ENCODE data around the gene KRTAP9-1. TPM values are rescaled to one million over a fixed set of nuclear protein-coding genes. Genes with fewer than 3 reads are reported as not detected.

KRTAP9-1 gene
- total and polyA plus RNA-seq, 10 donors: not detected

GRCh38 chr17:41163828-41164227 lies 25.9 kb upstream of the KRTAP9-1 start:
- 79 to 87% (median 86%) methylated on average over 7 of the region's 7 CpGs for WGBS, 5 donors
- TF ChIP-seq POLR2AphosphoS5 (IDR thresholded peaks at IDR 0.05) (no peak), CTCF (IDR thresholded peaks at IDR 0.05 in 8 of 11, conservative IDR thresholded peaks at IDR 0.05 in 3 of 11) (no peak), POLR2A (IDR thresholded peaks at IDR 0.05) (no peak)
- H3K4me3 ChIP-seq: no peak overlapping the region
- H3K27ac ChIP-seq: no peak overlapping the region
- no peaks in the 10 kb centered on the region for H3K9me3 ChIP-seq
- DNase-seq: no peak
- H3K36me3 ChIP-seq: no peaks in the 10 kb centered on the region
- no peaks in the 10 kb centered on the region for H3K4me1 ChIP-seq
- intact Hi-C loops (cut with DNase I; ENCODE audit: low total_unique reads): no loop called here
- peaks cover 0 to 7% (median 0%) of the 10 kb centered on the region in 7 donors for H3K27me3 ChIP-seq (replicated peaks in 1 of 7)

GRCh38 chr17:41167561-41167960 lies 22.1 kb upstream of the KRTAP9-1 start:
- no peak for DNase-seq
- no peak for TF ChIP-seq CTCF (IDR thresholded peaks at IDR 0.05 in 8 of 11, conservative IDR thresholded peaks at IDR 0.05 in 3 of 11)
- no peak for TF ChIP-seq POLR2A (IDR thresholded peaks at IDR 0.05)
- no peak for TF ChIP-seq POLR2AphosphoS5 (IDR thresholded peaks at IDR 0.05)
- H3K27ac ChIP-seq: no peak overlapping the region
- no peaks in the 10 kb centered on the region for H3K36me3 ChIP-seq
- no peak overlapping the region for H3K4me3 ChIP-seq
- intact Hi-C loops (cut with DNase I; ENCODE audit: low total_unique reads): no loop called here
- no peaks in the 10 kb centered on the region for H3K27me3 ChIP-seq (replicated peaks in 1 of 7)
- no peaks in the 10 kb centered on the region for H3K4me1 ChIP-seq
- WGBS, 5 donors: 85 to 96% (median 92%) methylated on average over 6 to 7 of the region's 7 CpGs
- H3K9me3 ChIP-seq: no peaks in the 10 kb centered on the region

- H3K27ac ChIP-seq: no peak within 1 kb of the TSS
- H3K4me3 ChIP-seq: no peak within 1 kb of the TSS
- H3K27me3 ChIP-seq (replicated peaks in 1 of 7): no peaks in the 10 kb centered on the region
- no peak for TF ChIP-seq POLR2AphosphoS5 (IDR thresholded peaks at IDR 0.05)
- TF ChIP-seq POLR2A (IDR thresholded peaks at IDR 0.05): no peak
- TF ChIP-seq CTCF (IDR thresholded peaks at IDR 0.05 in 8 of 11, conservative IDR thresholded peaks at IDR 0.05 in 3 of 11): no peak
- no peaks in the 10 kb centered on the region for H3K36me3 ChIP-seq
- no peaks in the 10 kb centered on the region for H3K9me3 ChIP-seq
- intact Hi-C loops (cut with DNase I; ENCODE audit: low total_unique reads): no loop called here
- 52 to 88% (median 61%) methylated on average over 1 of the region's 1 CpG for WGBS, 5 donors
- H3K4me1 ChIP-seq: no peaks in the 10 kb centered on the region
- no peak for DNase-seq
These were observed 21.6 kb upstream of the KRTAP9-1 start, which contains the start of gene KRTAP4-3 for GRCh38 chr17:41168121-41168520. KRTAP4-3 (minus strand) TSS chr17:41168221; CDS start chr17:41168172, 49 bp downstream.

GRCh38 chr17:41171886-41172285 lies 17.8 kb upstream of the KRTAP9-1 start:
- Histone ChIP-seq H3K9me3 (no peaks in the 10 kb centered on the region), H3K27me3 (replicated peaks in 1 of 7) (no peaks in the 10 kb centered on the region), H3K4me1 (peaks cover 3 to 16% (median 11%) of the 10 kb centered on the region in 6 donors), H3K36me3 (no peaks in the 10 kb centered on the region), H3K27ac (no peak overlapping the region), H3K4me3 (no peak overlapping the region)
- WGBS, 5 donors: 68 to 89% (median 79%) methylated on average over 2 of the region's 2 CpGs
- no peak for DNase-seq
- intact Hi-C loops (cut with DNase I; ENCODE audit: low total_unique reads): no loop called here
- TF ChIP-seq POLR2AphosphoS5 (IDR thresholded peaks at IDR 0.05): no peak
- TF ChIP-seq CTCF (IDR thresholded peaks at IDR 0.05 in 8 of 11, conservative IDR thresholded peaks at IDR 0.05 in 3 of 11): no peak
- no peak for TF ChIP-seq POLR2A (IDR thresholded peaks at IDR 0.05)
